ENCODE data around the gene TAF12. TPM values are rescaled to one million over a fixed set of nuclear protein-coding genes. Genes with fewer than 3 reads are reported as not detected.

The TAF12 gene
- total RNA-seq, 1 experiment from 2014 or later = 29.7 TPM

DNA sequence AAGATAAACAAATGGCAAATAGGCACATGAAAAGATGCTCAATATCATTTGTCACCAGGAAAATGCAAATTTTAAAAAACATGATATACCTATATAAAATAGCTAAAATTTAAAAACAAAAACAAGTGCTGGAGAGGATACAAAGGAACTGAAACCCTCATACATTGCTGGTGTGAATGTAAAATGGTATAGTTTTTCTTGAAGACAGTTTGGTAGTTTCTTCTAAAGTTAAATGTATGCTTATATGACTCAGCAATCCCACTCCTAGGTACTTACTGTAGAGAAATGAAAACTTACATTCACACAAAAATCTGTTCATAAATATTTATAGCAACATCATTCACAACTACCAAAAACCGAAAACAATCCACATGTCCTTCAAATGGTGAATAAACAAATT lies 11.2 kb downstream of the TAF12 start:
- H3K27ac Mint-ChIP-seq (ENCODE audit: low read depth, unreplicated experiment) = no peak overlapping the region
- no peak overlapping the region for H3K4me3 Mint-ChIP-seq (ENCODE audit: unreplicated experiment)
- H3K4me1 Mint-ChIP-seq (ENCODE audit: insufficient read depth, unreplicated experiment) = no peaks in the 10 kb centered on the region
- POLR2A ChIA-PET = interaction anchor here (0.7 to 2.5 kb wide), 2 partner anchors 12 to 20 kb away, joined by 3 to 11 read pairs; partner anchors contain the start of gene TAF12
- TF ChIP-seq, protein P1, sequence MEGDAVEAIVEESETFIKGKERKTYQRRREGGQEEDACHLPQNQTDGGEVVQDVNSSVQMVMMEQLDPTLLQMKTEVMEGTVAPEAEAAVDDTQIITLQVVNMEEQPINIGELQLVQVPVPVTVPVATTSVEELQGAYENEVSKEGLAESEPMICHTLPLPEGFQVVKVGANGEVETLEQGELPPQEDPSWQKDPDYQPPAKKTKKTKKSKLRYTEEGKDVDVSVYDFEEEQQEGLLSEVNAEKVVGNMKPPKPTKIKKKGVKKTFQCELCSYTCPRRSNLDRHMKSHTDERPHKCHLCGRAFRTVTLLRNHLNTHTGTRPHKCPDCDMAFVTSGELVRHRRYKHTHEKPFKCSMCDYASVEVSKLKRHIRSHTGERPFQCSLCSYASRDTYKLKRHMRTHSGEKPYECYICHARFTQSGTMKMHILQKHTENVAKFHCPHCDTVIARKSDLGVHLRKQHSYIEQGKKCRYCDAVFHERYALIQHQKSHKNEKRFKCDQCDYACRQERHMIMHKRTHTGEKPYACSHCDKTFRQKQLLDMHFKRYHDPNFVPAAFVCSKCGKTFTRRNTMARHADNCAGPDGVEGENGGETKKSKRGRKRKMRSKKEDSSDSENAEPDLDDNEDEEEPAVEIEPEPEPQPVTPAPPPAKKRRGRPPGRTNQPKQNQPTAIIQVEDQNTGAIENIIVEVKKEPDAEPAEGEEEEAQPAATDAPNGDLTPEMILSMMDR (IDR thresholded peaks at IDR 0.05; ENCODE audit: unreplicated experiment) = no peak
- intact Hi-C loops (cut with micrococcal nuclease) = no loop called here
- H3K9me3 Mint-ChIP-seq (ENCODE audit: unreplicated experiment) = no peaks in the 10 kb centered on the region
- no peaks in the 10 kb centered on the region for H3K27me3 Mint-ChIP-seq (ENCODE audit: insufficient read depth, unreplicated experiment)
- BruUV-seq (replicated peaks) = no TSS peak
- peaks cover 27% of the 10 kb centered on the region for H3K36me3 Mint-ChIP-seq (ENCODE audit: insufficient read depth, unreplicated experiment)
- DNase-seq (ENCODE audit: unreplicated experiment) = no peak
- CTCF ChIA-PET = interaction anchor here (0.6 to 0.9 kb wide), 2 partner anchors 29 to 225 kb away, joined by 3 read pairs; no protein-coding TSS in a partner anchor

DNA sequence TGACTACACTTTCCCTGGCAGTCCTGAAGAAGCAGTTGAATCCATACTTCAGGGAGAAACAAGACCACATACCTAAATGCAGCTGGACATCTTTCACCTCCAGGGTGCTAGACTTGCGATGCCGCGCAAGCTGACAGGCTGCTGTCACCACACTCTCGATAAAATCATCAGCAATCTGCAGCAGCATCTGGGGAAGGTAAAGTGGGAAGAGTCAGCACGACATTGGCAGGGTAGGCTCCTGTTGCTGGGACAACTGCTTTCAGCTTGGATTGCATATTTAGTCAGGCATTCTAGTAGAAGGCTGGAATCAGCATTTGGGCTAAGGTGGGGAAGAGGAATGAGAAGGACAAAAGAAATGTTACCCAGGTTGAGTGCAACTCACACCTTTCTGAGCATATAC lies 29.7 kb downstream of the TAF12 start:
- Mint-ChIP-seq H3K4me3 (ENCODE audit: unreplicated experiment) (no peak overlapping the region), H3K36me3 (ENCODE audit: insufficient read depth, unreplicated experiment) (peaks cover 78% of the 10 kb centered on the region), H3K27ac (ENCODE audit: low read depth, unreplicated experiment) (no peak overlapping the region), H3K9me3 (ENCODE audit: unreplicated experiment) (no peaks in the 10 kb centered on the region), H3K4me1 (ENCODE audit: insufficient read depth, unreplicated experiment) (no peaks in the 10 kb centered on the region), H3K27me3 (ENCODE audit: insufficient read depth, unreplicated experiment) (no peaks in the 10 kb centered on the region)
- POLR2A ChIA-PET = interaction anchor here (0.6 kb wide), 1 partner anchor 30 kb away, joined by 3 read pairs; no protein-coding TSS in a partner anchor
- BruUV-seq (replicated peaks) = no TSS peak
- intact Hi-C loops (cut with micrococcal nuclease) = no loop called here
- DNase-seq (ENCODE audit: unreplicated experiment) = no peak
- CTCF ChIA-PET = no interaction called here
- TF ChIP-seq, protein P1 (IDR thresholded peaks at IDR 0.05; ENCODE audit: unreplicated experiment) = no peak

DNA sequence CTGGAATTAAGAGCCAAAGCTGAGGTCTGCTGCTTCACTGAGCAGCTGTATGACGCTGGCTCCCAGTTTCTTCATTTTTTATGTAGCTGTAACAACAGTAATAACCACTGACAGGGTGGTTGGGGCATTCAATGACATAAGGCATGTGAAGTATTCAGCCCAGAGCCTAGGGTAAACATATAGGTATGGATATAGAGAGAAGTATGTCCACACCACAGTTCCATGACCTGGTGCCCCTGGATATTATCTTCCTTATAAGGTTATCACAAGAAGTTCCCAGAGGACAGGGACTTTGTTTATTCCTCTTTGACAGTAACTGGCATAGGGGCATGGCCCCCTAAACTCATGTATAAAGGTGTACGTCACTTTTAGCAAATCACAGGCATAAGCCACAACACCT lies 36.1 kb downstream of the TAF12 start:
- CTCF ChIA-PET = interaction anchor here (0.6 to 1.8 kb wide), 3 partner anchors 151 to 247 kb away, joined by 3 to 5 read pairs (median 4); no protein-coding TSS in a partner anchor
- DNase-seq (ENCODE audit: unreplicated experiment) = no peak
- BruUV-seq (replicated peaks) = no TSS peak
- POLR2A ChIA-PET = interaction anchor here (0.8 to 5.6 kb wide), 3 partner anchors 24 to 90 kb away, joined by 4 to 50 read pairs (median 4); no protein-coding TSS in a partner anchor
- TF ChIP-seq, protein P1 (IDR thresholded peaks at IDR 0.05; ENCODE audit: unreplicated experiment) = no peak
- peaks cover 4% of the 10 kb centered on the region for H3K4me1 Mint-ChIP-seq (ENCODE audit: insufficient read depth, unreplicated experiment)
- peaks cover 79% of the 10 kb centered on the region for H3K36me3 Mint-ChIP-seq (ENCODE audit: insufficient read depth, unreplicated experiment)
- no peaks in the 10 kb centered on the region for H3K9me3 Mint-ChIP-seq (ENCODE audit: unreplicated experiment)
- intact Hi-C loops (cut with micrococcal nuclease) = no loop called here
- no peaks in the 10 kb centered on the region for H3K27me3 Mint-ChIP-seq (ENCODE audit: insufficient read depth, unreplicated experiment)
- H3K27ac Mint-ChIP-seq (ENCODE audit: low read depth, unreplicated experiment) = no peak overlapping the region
- H3K4me3 Mint-ChIP-seq (ENCODE audit: unreplicated experiment) = no peak overlapping the region

DNA sequence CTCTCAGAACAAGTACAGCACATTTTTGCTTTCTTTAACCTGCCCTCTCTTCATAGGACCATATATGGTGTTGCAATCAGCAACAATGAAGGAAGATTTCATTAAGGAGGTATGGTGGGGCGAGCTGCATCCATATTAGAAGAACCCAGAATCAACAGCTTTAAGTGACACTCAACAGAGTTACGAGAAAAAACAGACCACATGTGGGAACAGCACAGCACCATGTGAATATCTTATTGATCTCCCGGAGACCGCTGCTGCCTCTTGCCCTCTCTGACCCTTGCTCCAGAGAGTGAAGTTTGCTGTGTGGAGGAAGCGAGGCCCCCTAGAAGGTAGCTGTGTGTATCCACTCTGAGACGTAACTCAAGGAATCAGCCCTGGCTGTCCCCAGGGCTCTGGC lies 37.9 kb downstream of the TAF12 start:
- CTCF ChIA-PET = interaction anchor here (0.6 to 5.5 kb wide), 8 partner anchors 9 to 356 kb away, joined by 3 to 37 read pairs (median 4); no protein-coding TSS in a partner anchor
- H3K27ac Mint-ChIP-seq (ENCODE audit: low read depth, unreplicated experiment) = no peak overlapping the region

More for the DNA sequence above, 37.9 kb downstream of the TAF12 start:
- H3K4me1 Mint-ChIP-seq (ENCODE audit: insufficient read depth, unreplicated experiment) = peaks cover 10% of the 10 kb centered on the region
- DNase-seq (ENCODE audit: unreplicated experiment) = no peak
- intact Hi-C loops (cut with micrococcal nuclease) = no loop called here
- BruUV-seq (replicated peaks) = no TSS peak
- no peaks in the 10 kb centered on the region for H3K9me3 Mint-ChIP-seq (ENCODE audit: unreplicated experiment)
- no peak overlapping the region for H3K4me3 Mint-ChIP-seq (ENCODE audit: unreplicated experiment)
- TF ChIP-seq, protein P1 (IDR thresholded peaks at IDR 0.05; ENCODE audit: unreplicated experiment) = no peak
- H3K27me3 Mint-ChIP-seq (ENCODE audit: insufficient read depth, unreplicated experiment) = no peaks in the 10 kb centered on the region
- peaks cover 66% of the 10 kb centered on the region for H3K36me3 Mint-ChIP-seq (ENCODE audit: insufficient read depth, unreplicated experiment)
- POLR2A ChIA-PET = interaction anchor here (0.5 to 5.6 kb wide), 5 partner anchors 25 to 190 kb away, joined by 3 to 64 read pairs (median 5); no protein-coding TSS in a partner anchor

All from MCF 10A (cell line).